ENCODE data around the gene INPPL1.
"Not testable (repeated sequence)": the region's sequence is repeated elsewhere in the genome, so short reads cannot be mapped to it uniquely, and the experiment has no call there.

INPPL1 gene

GRCh38 chr11:72224564-72225410, at the start of gene INPPL1:
INPPL1 (plus strand) TSS chr11:72224767; CDS start chr11:72224985, 218 bp downstream.
- no peak for DNase-seq

- DNase-seq: no peak
Measured at GRCh38 chr11:72177656-72178055, 46.9 kb upstream of the INPPL1 start.

GRCh38 chr11:72179049-72179803, 45.3 kb upstream of the INPPL1 start:
- no peak for DNase-seq

DNA sequence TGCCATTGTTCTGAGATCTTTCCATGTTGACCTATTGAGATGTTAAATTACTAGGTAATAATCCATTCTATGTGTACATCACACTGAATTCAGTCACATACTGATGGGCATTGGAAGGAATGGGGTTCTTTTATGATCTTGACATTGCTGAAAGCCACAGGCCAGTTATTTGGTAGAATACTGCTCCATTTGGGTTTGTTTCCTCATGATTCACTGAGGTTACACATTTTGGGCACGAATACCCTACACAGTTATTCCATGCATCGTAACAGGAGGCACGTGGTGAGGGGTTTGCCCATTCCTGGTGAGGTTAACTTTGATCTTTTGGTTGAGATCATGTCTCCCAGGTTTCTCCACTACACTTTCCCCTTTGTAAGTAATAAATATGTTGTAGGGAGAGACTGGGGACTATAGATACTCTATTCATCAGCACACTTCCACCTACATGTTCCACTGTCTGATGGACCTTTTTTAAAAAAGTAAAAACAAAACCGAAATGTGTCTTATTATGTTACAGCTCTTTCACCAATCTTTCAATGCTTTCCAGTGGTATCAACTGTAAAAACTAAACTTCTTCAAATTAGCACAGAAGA, 44.7 kb upstream of the INPPL1 start:
- DNase-seq: no peak

GRCh38 chr11:72180892-72181552, 43.5 kb upstream of the INPPL1 start:
- DNase-seq: not testable (repeated sequence)

- not testable (repeated sequence) for DNase-seq
Measured at GRCh38 chr11:72181553-72181958, 43.0 kb upstream of the INPPL1 start.

GRCh38 chr11:72188267-72188666, 36.3 kb upstream of the INPPL1 start:
- DNase-seq: no peak

- no peak for DNase-seq
Measured at GRCh38 chr11:72189455-72190250, 34.9 kb upstream of the INPPL1 start.

DNA sequence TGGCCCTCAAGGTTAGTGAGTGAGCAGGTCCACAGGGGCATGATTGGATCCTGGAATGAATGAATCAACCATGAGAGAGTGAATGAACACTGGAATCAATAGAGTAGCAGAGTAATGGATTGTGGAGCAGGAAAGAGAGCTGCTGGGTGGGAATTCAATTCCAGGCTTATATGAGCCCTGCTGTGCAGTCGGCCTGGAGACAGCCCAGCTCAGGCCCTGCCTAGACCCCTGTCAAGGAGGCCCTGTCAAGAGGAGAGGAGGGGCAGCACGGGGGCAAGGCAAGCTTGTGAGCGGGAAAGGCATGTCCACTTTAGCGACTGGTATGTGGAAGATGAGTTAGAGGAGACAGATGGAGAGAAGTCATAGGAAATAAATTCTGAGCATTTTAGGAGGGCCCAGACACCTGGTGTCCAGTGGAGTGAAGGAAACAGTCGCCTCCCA, 33.9 kb upstream of the INPPL1 start:
- DNase-seq: no peak

DNA sequence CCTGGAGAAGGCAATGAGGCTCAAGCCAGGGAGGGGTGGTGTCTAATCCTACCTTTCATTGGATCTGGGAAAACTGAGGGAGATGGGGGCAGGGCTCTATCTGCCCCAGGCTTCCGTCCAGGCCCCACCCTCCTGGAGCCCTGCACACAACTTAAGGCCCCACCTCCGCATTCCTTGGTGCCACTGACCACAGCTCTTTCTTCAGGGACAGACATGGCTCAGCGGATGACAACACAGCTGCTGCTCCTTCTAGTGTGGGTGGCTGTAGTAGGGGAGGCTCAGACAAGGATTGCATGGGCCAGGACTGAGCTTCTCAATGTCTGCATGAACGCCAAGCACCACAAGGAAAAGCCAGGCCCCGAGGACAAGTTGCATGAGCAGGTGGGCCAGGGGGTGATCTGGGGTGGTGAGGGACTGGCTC, 32.6 kb upstream of the INPPL1 start, which contains the start of gene FOLR1:
Gene FOLR1 (plus strand): TSS at position 180 of the 421 bp plus-strand sequence. CDS start 34 bp downstream, at position 214.
- no peak for DNase-seq

- no peak for DNase-seq
Measured at GRCh38 chr11:72195518-72196270, 28.9 kb upstream of the INPPL1 start.

DNA sequence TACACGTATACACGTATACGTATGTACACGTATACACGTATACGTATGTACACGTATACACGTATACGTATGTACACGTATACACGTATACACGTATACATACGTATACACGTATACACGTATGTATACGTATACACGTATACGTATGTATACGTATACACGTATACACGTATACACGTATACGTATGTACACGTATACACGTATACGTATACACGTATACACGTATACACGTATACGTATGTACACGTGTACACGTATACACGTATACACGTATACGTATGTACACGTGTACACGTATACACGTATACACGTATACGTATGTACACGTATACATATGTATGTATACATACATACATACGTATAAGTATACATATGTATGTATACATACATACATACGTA, 23.1 kb upstream of the INPPL1 start:
- not testable (repeated sequence) for DNase-seq

GRCh38 chr11:72202571-72202970, 22.0 kb upstream of the INPPL1 start:
- no peak for DNase-seq

DNA sequence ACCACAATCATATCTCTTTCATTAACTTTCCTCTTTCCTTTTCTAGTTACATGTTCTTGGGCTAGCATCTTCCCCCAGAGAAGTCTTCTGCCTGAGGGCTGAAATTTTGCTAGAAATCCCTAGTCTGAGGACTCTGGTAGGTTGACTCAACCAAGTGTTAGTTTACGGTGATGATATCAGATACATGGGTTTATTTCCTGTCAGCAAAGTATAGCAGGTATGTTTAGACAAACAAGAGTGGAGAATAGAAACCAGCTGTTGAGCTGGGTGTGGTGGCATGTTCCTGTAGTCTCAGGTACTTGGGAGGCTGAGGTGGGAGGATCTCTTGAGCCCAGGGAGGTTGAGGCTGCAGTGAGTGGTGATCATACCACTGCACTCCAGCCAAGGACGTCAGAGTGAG, 21.4 kb upstream of the INPPL1 start:
- DNase-seq: no peak

DNA sequence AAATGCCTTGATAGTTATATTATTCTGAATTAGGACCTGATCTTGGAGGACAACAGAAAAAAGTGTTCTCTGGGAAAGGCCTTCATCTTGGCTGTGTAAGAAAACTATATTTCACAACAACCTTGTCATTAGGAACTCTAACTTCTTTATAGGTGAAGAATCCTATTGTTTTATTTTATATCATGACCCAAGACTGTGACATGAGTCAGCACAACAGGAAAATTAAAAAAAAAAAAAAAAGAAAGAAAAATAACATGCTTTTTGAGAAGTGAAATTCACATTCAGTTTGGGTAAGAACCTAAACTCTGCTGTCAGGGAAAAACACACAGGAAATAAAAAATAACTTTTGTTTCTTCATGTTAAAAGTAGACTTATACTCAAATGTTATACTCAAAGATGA, 19.7 kb upstream of the INPPL1 start:
- DNase-seq: no peak

DNA sequence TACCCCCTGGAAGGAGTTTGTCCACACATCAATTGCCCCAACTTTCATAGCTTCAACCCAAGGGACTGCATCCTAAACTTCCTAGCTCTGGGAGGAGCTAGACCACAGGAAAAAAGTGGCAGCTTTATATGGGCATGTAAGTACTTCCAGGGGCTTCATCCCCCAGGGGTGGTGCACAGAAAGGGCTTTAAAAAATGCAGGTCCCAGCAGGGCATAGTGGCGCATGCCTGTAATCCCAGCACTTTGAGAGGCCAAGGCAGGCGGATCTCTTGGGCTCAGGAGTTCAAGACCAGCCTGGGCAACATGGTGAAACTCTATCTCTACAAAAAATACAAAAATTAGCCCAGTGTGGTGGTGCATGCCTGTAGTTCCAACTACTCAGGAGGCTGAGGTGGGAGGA, 17.8 kb upstream of the INPPL1 start:
- DNase-seq: not testable (repeated sequence)

DNA sequence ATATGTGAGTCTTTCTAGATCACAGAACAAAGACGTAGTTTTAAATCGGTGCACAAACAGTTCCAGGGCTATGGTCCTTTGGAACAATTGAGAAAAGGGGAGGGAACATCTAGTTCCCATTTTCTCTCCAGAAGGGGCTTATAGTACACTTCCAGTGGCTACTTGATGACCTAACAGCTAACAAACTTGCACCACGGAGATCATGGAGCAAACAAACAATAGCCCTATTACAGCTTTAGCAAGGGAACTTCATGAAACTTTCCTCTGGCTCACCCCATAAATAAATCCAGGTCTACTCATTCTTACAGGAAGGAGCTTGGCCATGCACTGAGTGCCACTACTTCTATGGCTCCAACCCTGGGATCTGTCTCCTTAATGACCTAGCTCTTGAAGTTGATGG, 16.3 kb upstream of the INPPL1 start:
- DNase-seq: no peak

DNA sequence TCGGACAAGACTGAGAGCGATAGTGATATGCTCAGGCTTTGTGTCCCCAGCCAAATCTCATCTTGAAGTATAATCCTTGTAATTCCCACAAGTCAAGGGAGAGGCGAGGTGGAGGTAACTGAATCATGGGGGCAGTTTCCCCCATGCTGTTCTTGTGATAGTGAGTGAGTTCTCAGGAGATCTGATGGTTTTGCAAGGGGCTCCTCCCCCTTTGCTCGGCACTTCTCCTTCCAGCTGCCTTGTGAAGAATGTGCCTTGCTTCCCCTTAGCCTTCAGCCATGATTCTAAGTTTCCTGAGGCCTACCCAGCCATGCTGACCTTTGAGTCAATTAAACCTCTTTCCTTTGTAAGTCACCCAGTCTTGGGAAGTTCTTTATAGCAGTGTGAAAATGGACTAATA, 15.5 kb upstream of the INPPL1 start:
- DNase-seq: no peak

- no peak for DNase-seq
Measured at GRCh38 chr11:72216638-72217037, 7.9 kb upstream of the INPPL1 start, which contains the start of gene FOLR2. FOLR2 (plus strand) TSS chr11:72216794; CDS start chr11:72218585, 1,791 bp downstream.

DNA sequence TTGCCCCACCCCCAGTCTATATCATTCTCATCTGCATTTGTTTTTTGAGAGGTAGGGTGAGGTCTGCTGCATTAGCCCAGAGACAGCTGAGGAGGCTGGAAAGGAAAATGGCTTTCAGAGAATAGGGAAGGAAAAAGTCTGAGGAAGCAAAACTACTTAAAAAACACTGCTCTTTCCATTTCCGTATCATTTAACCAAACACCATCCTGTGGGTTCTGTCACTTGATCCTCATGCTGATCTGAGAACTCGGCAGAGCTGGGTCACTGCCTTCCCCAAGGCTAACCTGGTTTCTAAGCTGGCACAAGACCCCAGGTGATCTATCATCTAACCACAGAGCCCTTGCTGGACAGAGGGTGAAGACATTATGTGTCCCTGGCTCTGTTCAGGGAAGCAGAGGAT, 6.7 kb upstream of the INPPL1 start:
- DNase-seq: no peak

- DNase-seq: no peak
Measured at GRCh38 chr11:72218251-72218745, 6.3 kb upstream of the INPPL1 start.

All from cerebellar nuclear complex (tissue), 1 donor.